T-helper 2 cell (primary cell): ENCODE measurements around the gene PRR5L.
"Not testable (repeated sequence)": the region's sequence is repeated elsewhere in the genome, so short reads cannot be mapped to it uniquely, and the experiment has no call there.

Source experiments
- DNase-seq, 5 experiments: peaks; one replicate each; pipeline versions ENCODE4 v3.0.0 to v3.0.0-alpha.2; 2012 to 2022

The PRR5L gene

DNA sequence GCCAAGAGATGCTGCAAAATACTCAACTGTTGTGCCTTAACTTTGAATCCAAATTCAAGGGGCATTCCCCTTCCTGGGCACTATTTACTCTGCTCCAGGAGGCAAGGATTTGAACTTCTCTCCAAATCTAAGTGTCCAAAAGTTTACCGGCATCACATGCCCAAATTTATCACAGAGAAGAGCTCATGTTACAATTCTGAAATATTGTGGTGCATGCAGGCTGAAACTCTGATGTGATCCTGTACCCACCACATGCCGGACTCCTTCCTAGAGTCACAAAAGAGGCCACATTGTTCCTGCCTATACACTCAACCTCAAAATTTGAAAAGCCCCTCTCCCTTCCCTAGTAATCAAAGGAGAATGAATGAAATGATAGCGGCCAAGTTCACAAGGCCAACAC lies 212.7 kb downstream of the PRR5L start:
- no peak for DNase-seq

DNA sequence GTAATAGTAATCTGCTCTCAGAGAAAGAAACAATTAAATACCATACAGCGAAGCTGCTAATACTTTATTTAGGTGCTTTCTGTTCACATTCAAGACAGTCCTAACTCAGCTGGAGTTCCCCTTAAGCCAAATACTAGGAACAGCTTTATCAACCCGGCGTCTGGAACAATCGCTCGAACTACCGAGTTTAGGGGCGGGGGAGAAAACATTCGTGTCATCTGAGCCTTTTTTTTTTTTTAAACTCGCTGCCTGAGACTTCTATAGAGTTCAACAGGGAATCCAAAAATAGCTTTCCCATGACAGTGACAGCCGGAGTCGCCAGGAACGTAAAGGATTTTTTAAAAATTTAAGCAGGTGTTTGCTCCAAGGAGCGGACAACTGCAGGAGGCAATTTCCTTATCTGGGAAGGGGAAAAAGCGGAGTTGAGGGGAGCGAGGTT lies 213.1 kb downstream of the PRR5L start:
- DNase-seq, result peak in 1 of 5 experiments; percentile 19

DNA sequence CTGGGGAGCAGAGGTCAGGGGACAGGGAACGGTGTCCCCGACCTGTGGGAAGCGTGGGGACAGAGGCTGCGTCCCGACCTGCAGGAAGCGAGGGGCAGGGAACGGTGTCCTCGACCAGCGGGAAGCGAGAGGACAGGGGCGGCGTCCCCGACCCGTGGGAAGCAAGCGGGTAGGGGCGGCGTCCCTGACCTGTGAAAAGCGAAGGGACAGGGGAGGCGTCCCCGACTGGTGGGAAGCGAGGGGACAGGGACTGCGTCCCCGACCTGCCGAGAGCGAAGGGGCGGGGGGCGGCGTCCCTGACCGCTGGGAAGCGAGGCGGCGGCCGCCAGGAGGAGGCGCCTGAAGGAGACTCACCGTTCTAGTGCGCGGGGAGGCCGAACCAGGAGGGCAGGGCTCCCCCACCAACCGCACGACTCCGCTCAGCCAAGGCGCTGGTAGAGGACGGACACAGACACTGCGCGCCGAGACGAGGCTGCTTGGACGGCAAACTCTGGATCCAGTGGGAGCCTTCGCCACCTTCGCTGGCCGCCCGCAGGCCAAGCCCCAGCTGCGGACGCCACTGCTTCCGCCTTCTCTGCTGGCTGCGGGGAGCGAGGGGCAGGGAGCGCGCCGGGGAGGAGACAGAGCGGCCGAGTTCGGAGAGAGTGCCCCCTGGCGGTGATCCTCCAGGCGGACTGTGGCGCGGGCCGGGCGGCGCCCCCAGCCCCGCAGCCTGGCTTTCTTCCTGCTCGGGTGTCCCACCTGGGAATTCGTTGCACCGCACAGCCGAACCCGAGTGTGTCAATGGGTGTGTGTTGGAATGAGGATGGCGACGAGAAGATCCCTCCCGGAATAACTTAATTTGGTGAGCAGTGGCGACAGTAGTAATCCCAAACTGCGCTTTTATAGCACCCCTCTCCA lies 213.9 kb downstream of the PRR5L start, which contains the start of gene TRAF6:
Gene TRAF6 (minus strand): TSS at position 579 of the 900 bp plus-strand sequence. CDS start 8,757 bp downstream, outside the sequence.
- peak; percentile 79 to 89 (median 81) for DNase-seq

DNA sequence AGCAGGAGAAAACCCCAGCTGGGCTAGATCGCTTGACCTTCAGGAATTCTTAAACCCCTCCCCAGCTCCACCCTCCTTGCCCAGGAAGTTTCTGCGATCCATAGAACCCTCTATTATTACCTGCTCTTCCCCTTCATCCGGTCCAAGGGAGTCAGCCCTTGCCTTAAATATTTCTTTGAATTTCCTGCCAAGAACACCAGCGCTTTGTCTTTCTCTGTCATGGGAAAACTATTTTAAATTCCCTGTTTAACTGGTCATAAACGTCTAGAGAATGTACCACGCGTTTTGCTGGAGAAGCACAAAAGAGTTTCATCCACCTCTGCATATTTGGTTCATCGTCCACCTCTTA lies 214.5 kb downstream of the PRR5L start:
- DNase-seq, result no peak

DNA sequence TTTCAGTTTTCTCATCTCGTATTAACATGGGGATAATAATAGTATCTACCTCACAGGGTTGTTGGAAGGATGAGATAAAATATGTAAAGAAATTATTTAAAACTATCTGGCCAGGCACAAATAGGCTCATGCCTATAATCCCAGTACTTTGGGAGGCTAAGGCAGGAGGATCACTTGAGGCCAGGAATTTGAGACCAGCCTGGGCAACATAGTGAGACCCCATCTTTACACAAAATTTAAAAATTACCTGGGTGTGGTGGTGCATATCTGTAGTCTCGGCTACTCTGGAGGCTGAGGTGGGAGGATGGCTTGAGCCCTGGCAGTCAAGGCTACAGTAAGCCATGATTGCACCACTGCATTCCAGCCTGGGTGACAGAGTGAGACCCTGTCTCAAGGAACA lies 215.0 kb downstream of the PRR5L start:
- DNase-seq, result not testable (repeated sequence)

DNA sequence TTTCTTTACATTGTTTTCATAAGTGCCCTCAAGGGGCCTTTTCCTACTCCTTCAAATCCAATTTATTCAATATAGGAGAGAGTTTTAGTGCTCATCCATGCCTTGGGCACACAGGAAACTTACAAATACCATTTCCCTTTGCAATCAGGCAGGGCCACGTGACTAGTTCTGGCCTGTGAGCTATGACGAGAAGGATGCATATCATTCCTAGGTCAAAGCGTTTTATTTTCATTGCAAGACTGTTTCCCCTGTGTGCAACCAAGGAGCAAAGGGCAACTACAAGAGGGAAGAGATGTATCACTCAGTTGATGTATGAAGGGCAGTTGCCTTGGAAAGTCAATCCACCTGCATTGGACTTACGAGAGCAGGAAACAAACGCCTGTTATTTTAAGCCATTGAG lies 215.9 kb downstream of the PRR5L start:
- no peak for DNase-seq

DNA sequence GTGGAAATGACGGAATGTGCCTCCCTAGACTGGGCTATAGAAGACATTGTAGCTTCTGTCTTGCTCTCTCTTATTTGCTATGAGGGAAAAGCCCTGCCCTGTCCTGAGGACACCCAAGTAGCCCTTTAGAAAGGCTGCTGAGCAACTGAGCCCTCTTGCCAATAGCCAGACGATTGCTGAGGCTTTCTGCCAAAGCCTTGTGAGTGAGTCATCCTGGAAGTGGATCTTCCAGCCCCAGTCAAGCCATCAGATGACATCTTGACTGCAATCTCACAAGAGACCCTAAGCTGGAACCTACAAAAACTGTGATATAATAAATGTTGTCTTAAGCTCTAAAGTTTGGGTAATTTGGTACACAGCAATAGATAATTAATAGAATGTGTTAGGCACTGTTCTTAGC lies 217.9 kb downstream of the PRR5L start:
- DNase-seq, result no peak
